ENCODE results near the gene ZNF598. TPM values are rescaled to one million over a fixed set of nuclear protein-coding genes. Genes with fewer than 3 reads are reported as not detected.

Gene ZNF598
- total RNA-seq, 4 donors from 2014 or later, result 56.1 to 117 (median 86.5) TPM

GRCh38 chr16:2038382-2039231, 29.0 kb upstream of the ZNF598 start:
- WGBS, 2 donors, result 62 to 70% methylated on average over 32 to 38 of the region's 41 CpGs
- TF ChIP-seq POLR2A (IDR thresholded peaks at IDR 0.05) (no peak), CTCF (IDR thresholded peaks at IDR 0.05) (no peak)
- intact Hi-C loops (cut with DNase I; ENCODE audit: low total_unique reads), result loop anchor here (10.0 kb wide), 1 partner anchor 46 kb away; no protein-coding TSS in a partner anchor
- no peak overlapping the region for H3K4me3 ChIP-seq (ENCODE audit: low read depth, poor library complexity, severe bottlenecking)
- DNase-seq (ENCODE audit: low spot score in 2 of 2), result no peak

GRCh38 chr16:2037647-2038381, 28.2 kb upstream of the ZNF598 start:
- H3K4me3 ChIP-seq (ENCODE audit: low read depth, poor library complexity, severe bottlenecking), result no peak overlapping the region
- no peak for DNase-seq (ENCODE audit: low spot score in 2 of 2)
- 75 to 80% methylated on average over 11 to 26 of the region's 29 CpGs for WGBS, 2 donors
- intact Hi-C loops (cut with DNase I; ENCODE audit: low total_unique reads), result loop anchor here (10.0 kb wide), 1 partner anchor 47 kb away; no protein-coding TSS in a partner anchor
- no peak for TF ChIP-seq CTCF (IDR thresholded peaks at IDR 0.05)
- TF ChIP-seq POLR2A (IDR thresholded peaks at IDR 0.05), result no peak

- H3K4me3 ChIP-seq (ENCODE audit: low read depth, poor library complexity, severe bottlenecking), result no peak overlapping the region
- intact Hi-C loops (cut with DNase I; ENCODE audit: low total_unique reads), result loop anchor here (10.0 kb wide), 1 partner anchor 48 kb away; no protein-coding TSS in a partner anchor
- TF ChIP-seq POLR2A (IDR thresholded peaks at IDR 0.05) (no peak), CTCF (IDR thresholded peaks at IDR 0.05) (no peak)
- no peak for DNase-seq (ENCODE audit: low spot score in 2 of 2)
- 85 to 93% methylated on average over 13 to 15 of the region's 15 CpGs for WGBS, 2 donors
Observed at GRCh38 chr16:2037115-2037514, 27.5 kb upstream of the ZNF598 start.

- no peak for DNase-seq (ENCODE audit: low spot score in 2 of 2)
- TF ChIP-seq POLR2A (IDR thresholded peaks at IDR 0.05) (no peak), CTCF (IDR thresholded peaks at IDR 0.05) (no peak)
- 89 to 90% methylated on average over 32 to 38 of the region's 47 CpGs for WGBS, 2 donors
- no peak overlapping the region for H3K4me3 ChIP-seq (ENCODE audit: low read depth, poor library complexity, severe bottlenecking)
- intact Hi-C loops (cut with DNase I; ENCODE audit: low total_unique reads), result loop anchor here (10.0 kb wide), 1 partner anchor 48 kb away; no protein-coding TSS in a partner anchor
Observed at GRCh38 chr16:2036200-2036966, 26.8 kb upstream of the ZNF598 start.

GRCh38 chr16:2035431-2036199, 26.0 kb upstream of the ZNF598 start:
- no peak for DNase-seq (ENCODE audit: low spot score in 2 of 2)
- no peak overlapping the region for H3K4me3 ChIP-seq (ENCODE audit: low read depth, poor library complexity, severe bottlenecking)
- intact Hi-C loops (cut with DNase I; ENCODE audit: low total_unique reads), result loop anchor here (10.0 kb wide), 1 partner anchor 49 kb away; no protein-coding TSS in a partner anchor
- WGBS, 2 donors, result 45 to 74% methylated on average over 24 to 30 of the region's 34 CpGs
- TF ChIP-seq POLR2A (IDR thresholded peaks at IDR 0.05) (no peak), CTCF (IDR thresholded peaks at IDR 0.05) (no peak)

All from lower leg skin (tissue), 4 donors.